OCI-LY1 (cell line): ENCODE results near the gene ANO2.

ENCODE experiments used
- H2AFZ ChIP-seq: fragments of 200-600 bp; sonication (generic), shearing (Covaris generic); 2 replicates; pipeline ENCODE4 v1.6.0; 2014; ENCODE audit warnings: antibody characterized with exemption, mild to moderate bottlenecking, low read length
- H3F3A ChIP-seq: fragments of 200-600 bp; sonication (generic), shearing (Covaris generic); 2 replicates; pipeline ENCODE4 v1.6.0; 2014; ENCODE audit warnings: mild to moderate bottlenecking, antibody characterized with exemption, low read length, moderate library complexity; ENCODE audit not compliant: insufficient read depth
- H3K27ac ChIP-seq: fragments of 200-600 bp; sonication (generic); 2 replicates; pipeline ENCODE4 v1.5.1; 2014; ENCODE audit warnings: low read length, mixed run types, mild to moderate bottlenecking, low read depth; ENCODE audit not compliant: poor library complexity, severe bottlenecking
- H3K27me3 ChIP-seq: fragments of 200-600 bp; sonication (generic); 2 replicates; pipeline ENCODE4 v1.6.0; 2014; ENCODE audit warnings: antibody characterized with exemption, mild to moderate bottlenecking, low read length, moderate library complexity; ENCODE audit not compliant: insufficient read depth
- H3K36me3 ChIP-seq: fragments of 200-600 bp; sonication (generic); 2 replicates; pipeline ENCODE4 v1.6.1; 2014; ENCODE audit warnings: mild to moderate bottlenecking, antibody characterized with exemption, low read length, moderate library complexity, mixed read lengths; ENCODE audit not compliant: insufficient read depth
- H3K4me1 ChIP-seq: fragments of 200-600 bp; sonication (generic); 2 replicates; pipeline ENCODE4 v1.5.1; 2014; ENCODE audit warnings: mild to moderate bottlenecking, low read length, moderate library complexity; ENCODE audit not compliant: insufficient read depth, severe bottlenecking
- H3K4me2 ChIP-seq: fragments of 200-600 bp; sonication (generic), shearing (Covaris generic); 2 replicates; pipeline ENCODE4 v1.6.1; 2014; ENCODE audit warnings: low read length
- H3K4me3 ChIP-seq: fragments of 200-600 bp; sonication (generic); 2 replicates; pipeline ENCODE4 v1.5.1; 2014; ENCODE audit warnings: low read length, low read depth, mild to moderate bottlenecking, mixed read lengths; ENCODE audit not compliant: poor library complexity, severe bottlenecking
- H3K79me2 ChIP-seq: fragments of 200-600 bp; shearing (Covaris generic); 2 replicates; pipeline ENCODE4 v1.6.1; 2016; ENCODE audit warnings: mixed run types, low read length, mixed read lengths; ENCODE audit not compliant: insufficient read depth
- H3K9ac ChIP-seq: fragments of 200-600 bp; sonication (generic), shearing (Covaris generic); 2 replicates; pipeline ENCODE4 v1.6.1; 2014; ENCODE audit warnings: mild to moderate bottlenecking, low read length, mixed read lengths
- H3K9me2 ChIP-seq: fragments of 200-600 bp; sonication (generic), shearing (Covaris generic); 2 replicates; pipeline ENCODE4 v1.6.1; 2014; ENCODE audit warnings: low read depth, mild to moderate bottlenecking, low read length, mixed read lengths
- H3K9me3 ChIP-seq: fragments of 200-600 bp; shearing (Covaris generic); 2 replicates; pipeline ENCODE4 v1.6.1; 2014; ENCODE audit warnings: low read length, mixed read lengths
- H4K20me1 ChIP-seq: fragments of 200-600 bp; sonication (generic), shearing (Covaris generic); 2 replicates; pipeline ENCODE4 v1.6.0; 2016; ENCODE audit warnings: mild to moderate bottlenecking, low read length; ENCODE audit not compliant: insufficient read depth
- EZH2 ChIP-seq: fragments of 200-600 bp; sonication (generic), shearing (Covaris generic); IDR thresholded peaks from 2 replicates; pipeline ENCODE4 v1.8.0; 2017; ENCODE audit warnings: borderline replicate concordance, mixed run types, mild to moderate bottlenecking, antibody characterized with exemption, low read length, moderate library complexity, mixed read lengths
- TF ChIP-seq, protein P1 (sequence below): fragments of 200-600 bp; sonication (generic), shearing (Covaris generic); IDR thresholded peaks from 2 replicates; pipeline ENCODE4 v1.5.1; 2017; ENCODE audit warnings: mild to moderate bottlenecking, antibody characterized with exemption, low read length, moderate library complexity, mixed read lengths

ANO2 gene

DNA sequence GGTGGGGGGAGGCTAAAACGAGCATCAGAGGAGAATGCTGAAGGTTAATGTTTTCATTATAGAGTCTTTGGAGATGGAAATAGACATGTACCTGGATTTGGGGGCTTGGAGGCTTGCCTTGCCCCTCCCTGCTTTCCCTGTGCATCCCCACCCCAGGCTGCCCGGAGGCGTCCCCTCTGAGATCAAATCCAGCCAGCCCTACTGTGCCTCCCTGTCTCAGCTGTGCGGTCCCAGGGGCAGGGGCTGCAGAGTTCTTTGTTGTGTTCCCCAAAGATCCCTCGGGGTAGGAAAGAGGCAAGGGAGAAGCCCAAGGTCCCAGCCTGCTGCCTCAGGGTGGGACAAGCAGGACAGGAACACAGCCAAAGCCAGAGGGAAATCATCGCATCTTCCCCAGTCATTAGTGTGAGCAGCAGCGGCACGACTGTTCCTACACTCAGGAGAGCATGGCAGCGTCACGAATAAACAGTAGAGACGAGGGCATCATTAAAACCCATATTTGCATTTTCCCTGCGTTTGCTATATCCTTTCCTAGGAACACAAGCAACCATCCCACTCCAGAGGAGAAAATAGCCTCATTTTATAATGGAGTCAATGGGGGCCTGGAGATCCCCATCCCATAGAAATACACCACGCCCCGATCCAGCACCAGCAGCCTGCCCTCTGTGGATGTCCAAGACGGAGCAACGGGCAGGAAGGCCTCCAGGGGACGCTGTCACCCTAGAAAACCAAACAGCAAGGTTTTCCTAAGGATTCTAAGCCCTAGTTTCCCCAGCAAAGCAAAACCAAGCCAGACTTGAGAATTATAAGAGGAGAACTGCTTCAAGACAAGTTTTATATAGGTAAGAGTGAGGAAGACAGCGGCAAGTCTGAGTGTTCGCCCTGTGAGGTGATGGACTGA, 32.4 kb downstream of the ANO2 start:
- TF ChIP-seq, protein P1, sequence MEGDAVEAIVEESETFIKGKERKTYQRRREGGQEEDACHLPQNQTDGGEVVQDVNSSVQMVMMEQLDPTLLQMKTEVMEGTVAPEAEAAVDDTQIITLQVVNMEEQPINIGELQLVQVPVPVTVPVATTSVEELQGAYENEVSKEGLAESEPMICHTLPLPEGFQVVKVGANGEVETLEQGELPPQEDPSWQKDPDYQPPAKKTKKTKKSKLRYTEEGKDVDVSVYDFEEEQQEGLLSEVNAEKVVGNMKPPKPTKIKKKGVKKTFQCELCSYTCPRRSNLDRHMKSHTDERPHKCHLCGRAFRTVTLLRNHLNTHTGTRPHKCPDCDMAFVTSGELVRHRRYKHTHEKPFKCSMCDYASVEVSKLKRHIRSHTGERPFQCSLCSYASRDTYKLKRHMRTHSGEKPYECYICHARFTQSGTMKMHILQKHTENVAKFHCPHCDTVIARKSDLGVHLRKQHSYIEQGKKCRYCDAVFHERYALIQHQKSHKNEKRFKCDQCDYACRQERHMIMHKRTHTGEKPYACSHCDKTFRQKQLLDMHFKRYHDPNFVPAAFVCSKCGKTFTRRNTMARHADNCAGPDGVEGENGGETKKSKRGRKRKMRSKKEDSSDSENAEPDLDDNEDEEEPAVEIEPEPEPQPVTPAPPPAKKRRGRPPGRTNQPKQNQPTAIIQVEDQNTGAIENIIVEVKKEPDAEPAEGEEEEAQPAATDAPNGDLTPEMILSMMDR, result peak; percentile 31; the same call in 1 of the 2 replicates
- TF ChIP-seq EZH2, result no peak
- no peaks in the 10 kb centered on the region for H3K36me3 ChIP-seq
- H3K9ac ChIP-seq, result no peak overlapping the region
- H3K9me3 ChIP-seq, result no peaks in the 10 kb centered on the region
- no peaks in the 10 kb centered on the region for H3F3A ChIP-seq
- H3K27me3 ChIP-seq, result no peaks in the 10 kb centered on the region
- H4K20me1 ChIP-seq, result no peaks in the 10 kb centered on the region
- H3K4me2 ChIP-seq, result no peak overlapping the region
- no peaks in the 10 kb centered on the region for H3K4me1 ChIP-seq
- H3K27ac ChIP-seq, result no peak overlapping the region
- H2AFZ ChIP-seq, result no peak overlapping the region
- no peaks in the 10 kb centered on the region for H3K9me2 ChIP-seq
- no peaks in the 10 kb centered on the region for H3K79me2 ChIP-seq
- H3K4me3 ChIP-seq, result no peak overlapping the region

DNA sequence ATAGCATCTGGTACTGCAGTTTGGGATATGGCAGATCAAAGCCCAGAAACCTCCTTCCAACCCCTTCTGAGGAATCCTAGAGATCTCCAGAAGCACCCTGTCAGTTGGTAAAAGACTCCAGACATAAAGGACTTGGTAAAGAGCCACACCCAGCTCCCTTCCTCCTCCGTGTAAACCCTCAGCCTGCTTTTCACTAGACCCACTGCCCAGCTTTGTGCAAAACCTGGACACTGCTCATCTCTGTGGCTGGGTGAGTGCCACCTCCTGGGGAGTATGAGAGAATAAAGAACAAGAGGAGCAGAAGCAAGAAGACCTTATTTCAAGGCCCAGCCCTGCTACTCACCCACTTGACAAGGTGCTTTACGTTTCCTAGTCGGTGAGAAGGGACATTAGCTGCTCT, 33.0 kb downstream of the ANO2 start:
- Histone ChIP-seq H3K79me2 (no peaks in the 10 kb centered on the region), H3K4me1 (no peaks in the 10 kb centered on the region), H3K27me3 (no peaks in the 10 kb centered on the region; the same call in 1 of the 2 replicates), H2AFZ (no peak overlapping the region), H3K36me3 (no peaks in the 10 kb centered on the region), H3K4me2 (no peak overlapping the region), H3F3A (no peaks in the 10 kb centered on the region), H3K9ac (no peak overlapping the region), H3K4me3 (no peak overlapping the region), H3K27ac (no peak overlapping the region), H3K9me3 (no peaks in the 10 kb centered on the region), H3K9me2 (no peaks in the 10 kb centered on the region), H4K20me1 (no peaks in the 10 kb centered on the region)
- TF ChIP-seq, protein P1, result no peak
- TF ChIP-seq EZH2, result no peak

DNA sequence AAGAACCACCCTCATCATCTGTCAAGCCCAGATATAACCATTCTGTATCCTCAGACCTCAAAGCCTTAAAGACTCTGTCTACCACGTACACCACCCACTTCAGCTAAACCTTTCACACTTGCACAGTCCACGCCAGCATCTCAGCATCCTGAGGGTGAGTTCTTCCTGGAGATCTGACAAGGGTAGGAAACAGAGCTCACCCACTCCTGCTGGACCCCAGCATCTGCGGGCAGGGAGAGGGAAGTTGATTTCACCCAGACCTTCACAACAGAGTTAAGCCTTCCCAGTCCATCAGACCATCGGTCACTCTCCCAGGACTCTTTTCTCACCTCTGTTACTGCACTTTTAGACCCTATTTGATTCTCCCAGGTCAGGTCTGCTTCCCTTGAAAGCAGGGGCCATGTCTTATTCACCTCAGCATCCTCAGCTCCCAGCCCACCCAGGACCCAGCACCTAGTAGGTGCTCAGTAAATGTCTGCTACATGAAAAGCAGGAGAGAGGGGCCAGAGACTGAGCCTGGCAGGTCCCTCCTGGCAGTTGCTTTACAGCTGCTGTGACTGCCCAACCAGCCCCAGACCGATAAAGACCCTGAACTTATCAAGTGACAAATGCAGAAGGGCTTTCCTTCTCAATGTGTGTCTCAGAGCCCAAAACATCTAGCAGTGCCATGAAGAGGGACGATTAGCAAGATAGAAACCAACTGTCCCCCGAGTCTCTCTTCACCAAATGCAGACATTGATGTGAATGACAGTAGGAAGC, 34.1 kb downstream of the ANO2 start:
- Histone ChIP-seq H3K9me3 (no peaks in the 10 kb centered on the region), H4K20me1 (no peaks in the 10 kb centered on the region), H3K79me2 (no peaks in the 10 kb centered on the region), H3K9ac (no peak overlapping the region), H3K4me1 (no peaks in the 10 kb centered on the region), H3K27ac (no peak overlapping the region), H3F3A (no peaks in the 10 kb centered on the region), H3K4me3 (no peak overlapping the region), H3K36me3 (no peaks in the 10 kb centered on the region), H2AFZ (no peak overlapping the region), H3K27me3 (no peaks in the 10 kb centered on the region; the same call in 1 of the 2 replicates), H3K9me2 (no peaks in the 10 kb centered on the region), H3K4me2 (no peak overlapping the region)
- no peak for TF ChIP-seq EZH2
- TF ChIP-seq, protein P1, result no peak
